Upper lobe of right lung (tissue), 1 donor: ENCODE results near the gene TTC23L. TPM values are rescaled to one million over a fixed set of nuclear protein-coding genes. Genes with fewer than 3 reads are reported as not detected.

Experiments
- ATAC-seq: fragments of 200-7000 bp; cut with Tn5 transposase; one replicate; pipeline ENCODE4 v1.9.1; 2020; ENCODE audit warnings: mild to moderate bottlenecking, moderate library complexity
- DNase-seq: peaks from one replicate; pipeline ENCODE4 v3.0.0-alpha.2; 2020
- H3K27ac ChIP-seq: fragments of 200-600 bp; one replicate; pipeline ENCODE4 v1.8.0; 2022
- H3K27me3 ChIP-seq: fragments of 200-600 bp; one replicate; pipeline ENCODE4 v1.8.0; 2022; ENCODE audit warnings: mild to moderate bottlenecking
- H3K36me3 ChIP-seq: fragments of 200-600 bp; one replicate; pipeline ENCODE4 v1.8.0; 2022
- H3K4me1 ChIP-seq: fragments of 200-600 bp; one replicate; pipeline ENCODE4 v1.8.0; 2022
- H3K4me3 ChIP-seq: fragments of 200-600 bp; one replicate; pipeline ENCODE4 v1.8.0; 2022; ENCODE audit warnings: mild to moderate bottlenecking
- H3K9me3 ChIP-seq: fragments of 200-600 bp; one replicate; pipeline ENCODE4 v1.8.0; 2022
- intact Hi-C: fragments of 100-400 bp; cut with DNase I; formaldehyde crosslinking; loops from one replicate; pipeline ENCODE4 v1.11.0; 2022
- total RNA-seq: library from RNA; stranded (reverse); fragmentation: NEBNext Ultra II Directional; extraction: Animal tissue kit (Norgen Biotek cat#: 25700); gene quantifications from one replicate; pipeline ENCODE4 v1.2.1, GENCODE V29; 2021
- TF ChIP-seq, protein P1 (sequence below): fragments of 200-600 bp; IDR thresholded peaks from one replicate; pipeline ENCODE4 v1.8.0; 2022; ENCODE audit warnings: antibody characterized with exemption
- donor health status: DM: no; HTN: yes; CAD: no; lungs with severe emphysema.

The TTC23L gene
- total RNA-seq, 1 donor from 2014 or later = 0.20 TPM

DNA sequence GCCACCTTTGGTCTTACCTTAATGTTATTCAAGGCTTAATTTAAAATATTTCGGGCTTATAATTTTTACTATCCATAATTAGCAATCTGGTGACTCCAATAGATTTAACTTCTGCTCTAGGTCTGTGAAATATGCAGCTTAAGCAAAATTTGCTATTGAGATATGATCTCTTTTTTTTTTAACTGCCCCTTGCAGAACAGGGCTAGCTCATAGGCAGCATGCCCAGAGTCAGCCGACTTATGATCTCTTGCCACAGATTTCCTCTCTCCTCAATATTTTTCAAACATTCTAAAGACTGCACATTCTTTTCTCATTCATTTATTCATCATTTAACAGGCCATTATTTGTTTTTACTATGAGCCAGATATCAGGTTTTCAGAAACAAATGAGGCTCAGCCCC, 4.5 kb downstream of the TTC23L start:
- DNase-seq (no peak), ATAC-seq (no peak)
- Histone ChIP-seq H3K4me3 (no peak overlapping the region), H3K4me1 (no peaks in the 10 kb centered on the region), H3K36me3 (no peaks in the 10 kb centered on the region), H3K9me3 (no peaks in the 10 kb centered on the region), H3K27me3 (no peaks in the 10 kb centered on the region), H3K27ac (no peak overlapping the region)
- intact Hi-C loops = no loop called here
- TF ChIP-seq, protein P1, sequence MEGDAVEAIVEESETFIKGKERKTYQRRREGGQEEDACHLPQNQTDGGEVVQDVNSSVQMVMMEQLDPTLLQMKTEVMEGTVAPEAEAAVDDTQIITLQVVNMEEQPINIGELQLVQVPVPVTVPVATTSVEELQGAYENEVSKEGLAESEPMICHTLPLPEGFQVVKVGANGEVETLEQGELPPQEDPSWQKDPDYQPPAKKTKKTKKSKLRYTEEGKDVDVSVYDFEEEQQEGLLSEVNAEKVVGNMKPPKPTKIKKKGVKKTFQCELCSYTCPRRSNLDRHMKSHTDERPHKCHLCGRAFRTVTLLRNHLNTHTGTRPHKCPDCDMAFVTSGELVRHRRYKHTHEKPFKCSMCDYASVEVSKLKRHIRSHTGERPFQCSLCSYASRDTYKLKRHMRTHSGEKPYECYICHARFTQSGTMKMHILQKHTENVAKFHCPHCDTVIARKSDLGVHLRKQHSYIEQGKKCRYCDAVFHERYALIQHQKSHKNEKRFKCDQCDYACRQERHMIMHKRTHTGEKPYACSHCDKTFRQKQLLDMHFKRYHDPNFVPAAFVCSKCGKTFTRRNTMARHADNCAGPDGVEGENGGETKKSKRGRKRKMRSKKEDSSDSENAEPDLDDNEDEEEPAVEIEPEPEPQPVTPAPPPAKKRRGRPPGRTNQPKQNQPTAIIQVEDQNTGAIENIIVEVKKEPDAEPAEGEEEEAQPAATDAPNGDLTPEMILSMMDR = no peak

GRCh38 chr5:34844106-34844505, 5.1 kb downstream of the TTC23L start:
- no peaks in the 10 kb centered on the region for H3K36me3 ChIP-seq
- ATAC-seq (no peak), DNase-seq (no peak)
- TF ChIP-seq, protein P1 = no peak
- H3K27me3 ChIP-seq = no peaks in the 10 kb centered on the region
- H3K4me1 ChIP-seq = no peaks in the 10 kb centered on the region
- H3K9me3 ChIP-seq = no peaks in the 10 kb centered on the region
- intact Hi-C loops = no loop called here
- no peak overlapping the region for H3K27ac ChIP-seq
- no peak overlapping the region for H3K4me3 ChIP-seq

DNA sequence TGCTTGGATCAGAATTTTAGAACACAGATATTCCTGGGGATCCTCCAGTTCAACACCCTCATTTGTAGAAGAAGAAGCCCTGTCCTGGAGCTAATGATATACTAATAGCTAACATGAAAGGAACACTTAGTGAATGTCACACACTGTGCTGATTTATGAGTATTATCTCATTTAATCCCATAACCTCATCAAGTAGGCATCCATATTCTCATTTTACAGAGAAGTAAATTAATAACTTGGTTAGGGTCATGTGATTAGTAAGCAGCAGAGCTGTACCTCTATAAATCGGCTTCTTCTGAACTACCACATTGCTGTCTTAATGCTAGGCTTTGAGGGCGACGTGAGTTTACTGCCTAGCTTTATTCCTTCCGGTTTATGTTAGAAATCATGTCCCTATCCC, 6.0 kb downstream of the TTC23L start:
- no peaks in the 10 kb centered on the region for H3K27me3 ChIP-seq
- intact Hi-C loops = no loop called here
- no peaks in the 10 kb centered on the region for H3K4me1 ChIP-seq
- ATAC-seq (no peak), DNase-seq (no peak)
- TF ChIP-seq, protein P1 = no peak
- H3K4me3 ChIP-seq = no peak overlapping the region
- H3K9me3 ChIP-seq = no peaks in the 10 kb centered on the region
- H3K27ac ChIP-seq = no peak overlapping the region
- H3K36me3 ChIP-seq = no peaks in the 10 kb centered on the region

- H3K4me3 ChIP-seq = no peak overlapping the region
- H3K27me3 ChIP-seq = no peaks in the 10 kb centered on the region
- H3K9me3 ChIP-seq = no peaks in the 10 kb centered on the region
- H3K4me1 ChIP-seq = no peaks in the 10 kb centered on the region
- intact Hi-C loops = no loop called here
- TF ChIP-seq, protein P1 = no peak
- no peak overlapping the region for H3K27ac ChIP-seq
- H3K36me3 ChIP-seq = no peaks in the 10 kb centered on the region
- no peak for ATAC-seq
- DNase-seq = no peak
These were observed 8.1 kb downstream of the TTC23L start for GRCh38 chr5:34847056-34847455.

DNA sequence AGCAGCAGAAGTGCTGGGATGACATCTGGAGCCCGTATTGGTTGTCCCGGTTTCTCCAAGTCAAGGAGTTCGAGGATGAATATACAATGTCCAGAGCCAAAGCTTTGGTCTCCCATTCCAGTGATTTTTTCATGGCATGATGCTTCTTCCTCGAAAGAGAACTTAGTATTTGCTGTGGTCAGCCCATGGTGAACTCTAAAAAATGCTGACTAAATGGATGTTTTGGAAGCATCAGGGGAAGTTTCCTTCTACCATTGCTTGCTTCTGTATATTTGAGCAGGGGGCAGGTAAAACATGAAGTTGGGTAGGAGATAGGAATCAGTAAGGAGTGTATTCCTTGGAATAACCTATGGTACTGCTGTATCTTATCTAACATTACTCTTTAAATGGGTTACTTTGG, 8.6 kb downstream of the TTC23L start:
- Histone ChIP-seq H3K27me3 (no peaks in the 10 kb centered on the region), H3K4me1 (no peaks in the 10 kb centered on the region)
- no peak for ATAC-seq

DNA sequence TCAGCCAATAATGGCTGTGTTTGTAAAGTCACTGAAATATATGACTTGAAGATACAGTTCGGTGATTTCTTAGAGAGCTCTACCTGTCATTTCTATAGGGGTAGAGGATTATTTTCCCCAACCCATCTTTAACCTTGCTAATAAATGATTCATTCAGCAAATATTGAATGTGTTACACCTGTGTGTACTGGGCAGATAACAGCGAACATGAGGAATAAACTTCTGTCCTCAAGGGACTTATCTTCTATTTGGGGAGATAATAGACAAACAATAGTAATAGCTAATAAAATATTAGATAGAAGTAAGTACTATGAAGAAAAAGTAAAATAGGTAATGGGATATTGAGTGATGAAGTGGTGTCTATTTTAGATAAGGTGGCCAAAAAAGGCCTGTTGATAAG, 9.3 kb downstream of the TTC23L start:
- TF ChIP-seq, protein P1 = no peak
- ATAC-seq (no peak), DNase-seq (no peak)
- H3K36me3 ChIP-seq = no peaks in the 10 kb centered on the region
- H3K27ac ChIP-seq = no peak overlapping the region
- intact Hi-C loops = no loop called here
- H3K4me3 ChIP-seq = no peak overlapping the region
- no peaks in the 10 kb centered on the region for H3K9me3 ChIP-seq
- no peaks in the 10 kb centered on the region for H3K27me3 ChIP-seq
- no peaks in the 10 kb centered on the region for H3K4me1 ChIP-seq

More for the DNA sequence above, 8.6 kb downstream of the TTC23L start:
- intact Hi-C loops = no loop called here
- no peaks in the 10 kb centered on the region for H3K36me3 ChIP-seq
- no peak overlapping the region for H3K27ac ChIP-seq
- TF ChIP-seq, protein P1 = no peak
- H3K4me3 ChIP-seq = no peak overlapping the region
- no peaks in the 10 kb centered on the region for H3K9me3 ChIP-seq
- no peak for DNase-seq
